HG02588 (cell line): ENCODE data around the gene CCDC33.

ENCODE experiments used
- ATAC-seq: cut with Tn5 transposase; IDR thresholded peaks from one replicate; pipeline ENCODE4 v1.9.1; 2021; ENCODE audit warnings: mild to moderate bottlenecking, moderate library complexity; ENCODE audit not compliant: unreplicated experiment

CCDC33 gene

GRCh38 chr15:74376825-74377581, 140.9 kb downstream of the CCDC33 start:
- no peak for ATAC-seq

GRCh38 chr15:74377831-74378766, 142.0 kb downstream of the CCDC33 start:
- no peak for ATAC-seq

- ATAC-seq = no peak
Measured at GRCh38 chr15:74378848-74379247, 142.7 kb downstream of the CCDC33 start.

GRCh38 chr15:74380361-74381189, 144.4 kb downstream of the CCDC33 start:
- no peak for ATAC-seq

- ATAC-seq = no peak
Measured at GRCh38 chr15:74381190-74381453, 145.0 kb downstream of the CCDC33 start.

- no peak for ATAC-seq
Measured at GRCh38 chr15:74381481-74381880, 145.4 kb downstream of the CCDC33 start.

- ATAC-seq = no peak
Measured at GRCh38 chr15:74382004-74382816, 146.1 kb downstream of the CCDC33 start.

- ATAC-seq = no peak
Measured at GRCh38 chr15:74383286-74383685, 147.2 kb downstream of the CCDC33 start.

GRCh38 chr15:74383695-74384565, 147.8 kb downstream of the CCDC33 start:
- ATAC-seq = peak; percentile 41

GRCh38 chr15:74384566-74384880, 148.4 kb downstream of the CCDC33 start:
- no peak for ATAC-seq

GRCh38 chr15:74384881-74385643, 148.9 kb downstream of the CCDC33 start:
- peak; percentile 54 for ATAC-seq

- ATAC-seq = no peak
Measured at GRCh38 chr15:74385733-74386132, 149.6 kb downstream of the CCDC33 start.
